GM13976 (cell line): Measurements from ENCODE around the gene SUN5.
"Not testable (repeated sequence)": the region's sequence is repeated elsewhere in the genome, so short reads cannot be mapped to it uniquely, and the experiment has no call there.

ENCODE experiments used
- DNase-seq: peaks from one replicate; pipeline ENCODE4 v3.0.0; 2012; ENCODE audit warnings: low spot score
- in situ Hi-C: fragments of 300-500 bp; cut with MboI; formaldehyde crosslinking; loops from one replicate; pipeline ENCODE4 v1.12.0; 2022; ENCODE audit warnings: low sequenced_read_pairs, mixed read lengths, inconsistent platforms; ENCODE audit not compliant: unreplicated experiment
- TF ChIP-seq, protein P1 (sequence below): IDR thresholded peaks from 2 replicates; pipeline ENCODE4 v1.5.1; 2012; ENCODE audit warnings: borderline replicate concordance, mild to moderate bottlenecking; ENCODE audit not compliant: insufficient read depth; ENCODE audit errors: extremely low read depth, missing control alignments, control extremely low read depth

Gene SUN5

GRCh38 chr20:33004141-33004751 lies at the start of gene SUN5:
Gene SUN5, minus strand, starts transcription at chr20:33004433. Its CDS starts 93 bp downstream, at chr20:33004340.
- TF ChIP-seq, protein P1, sequence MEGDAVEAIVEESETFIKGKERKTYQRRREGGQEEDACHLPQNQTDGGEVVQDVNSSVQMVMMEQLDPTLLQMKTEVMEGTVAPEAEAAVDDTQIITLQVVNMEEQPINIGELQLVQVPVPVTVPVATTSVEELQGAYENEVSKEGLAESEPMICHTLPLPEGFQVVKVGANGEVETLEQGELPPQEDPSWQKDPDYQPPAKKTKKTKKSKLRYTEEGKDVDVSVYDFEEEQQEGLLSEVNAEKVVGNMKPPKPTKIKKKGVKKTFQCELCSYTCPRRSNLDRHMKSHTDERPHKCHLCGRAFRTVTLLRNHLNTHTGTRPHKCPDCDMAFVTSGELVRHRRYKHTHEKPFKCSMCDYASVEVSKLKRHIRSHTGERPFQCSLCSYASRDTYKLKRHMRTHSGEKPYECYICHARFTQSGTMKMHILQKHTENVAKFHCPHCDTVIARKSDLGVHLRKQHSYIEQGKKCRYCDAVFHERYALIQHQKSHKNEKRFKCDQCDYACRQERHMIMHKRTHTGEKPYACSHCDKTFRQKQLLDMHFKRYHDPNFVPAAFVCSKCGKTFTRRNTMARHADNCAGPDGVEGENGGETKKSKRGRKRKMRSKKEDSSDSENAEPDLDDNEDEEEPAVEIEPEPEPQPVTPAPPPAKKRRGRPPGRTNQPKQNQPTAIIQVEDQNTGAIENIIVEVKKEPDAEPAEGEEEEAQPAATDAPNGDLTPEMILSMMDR, result no peak
- in situ Hi-C loops, result no loop called here
- no peak for DNase-seq

DNA sequence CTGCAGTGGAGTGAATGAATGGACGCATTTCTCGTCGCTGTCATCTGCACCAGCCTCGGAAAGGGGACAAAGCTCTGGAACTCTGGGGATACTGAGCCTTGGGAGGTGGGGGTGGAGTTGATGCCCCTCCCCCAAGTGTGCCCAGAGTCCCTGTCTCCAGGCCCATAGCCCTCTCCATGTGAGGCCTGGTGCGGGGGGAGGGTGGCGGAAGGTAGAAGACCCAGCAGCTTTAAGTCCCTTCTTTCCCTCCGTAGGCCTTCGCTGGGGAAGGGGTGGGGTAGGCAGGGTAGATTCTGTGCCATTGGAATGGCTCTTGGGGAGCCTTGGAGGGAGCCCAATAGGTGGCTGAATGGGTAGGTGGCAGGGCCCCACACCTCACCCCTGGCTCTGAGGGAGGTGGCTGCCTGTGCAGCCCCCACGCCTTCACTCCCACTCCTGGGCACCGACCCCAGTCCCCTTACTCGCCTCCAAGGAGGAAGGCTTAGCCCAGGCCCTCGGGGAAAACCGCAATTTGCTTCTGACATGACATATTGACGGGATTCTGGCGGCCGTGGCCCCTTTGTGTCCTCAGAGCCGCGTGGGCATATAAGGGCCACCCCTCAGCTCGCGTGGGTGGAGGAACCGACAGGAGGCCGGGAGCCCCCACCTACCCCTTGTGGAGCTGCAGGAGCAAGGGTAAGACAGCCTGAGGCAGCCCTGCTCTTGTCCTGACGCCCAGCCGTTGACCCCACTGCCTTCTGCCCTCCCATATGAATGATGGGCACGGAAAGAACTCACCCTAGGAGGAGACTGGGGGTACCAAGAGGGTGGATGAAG lies 49.3 kb upstream of the SUN5 start, which contains the start of gene BPIFB3:
Gene BPIFB3, plus strand, starts transcription at position 613 of the 816 bp plus-strand sequence. CDS start 1,533 bp downstream, outside the sequence.
- in situ Hi-C loops, result no loop called here
- TF ChIP-seq, protein P1, result no peak
- no peak for DNase-seq

- TF ChIP-seq, protein P1, result no peak
- no peak for DNase-seq
- in situ Hi-C loops, result no loop called here
These were observed 47.1 kb upstream of the SUN5 start for GRCh38 chr20:33051333-33051732.

- in situ Hi-C loops, result no loop called here
- no peak for DNase-seq
- TF ChIP-seq, protein P1, result no peak
These were observed 42.2 kb upstream of the SUN5 start for GRCh38 chr20:33046412-33046811.

DNA sequence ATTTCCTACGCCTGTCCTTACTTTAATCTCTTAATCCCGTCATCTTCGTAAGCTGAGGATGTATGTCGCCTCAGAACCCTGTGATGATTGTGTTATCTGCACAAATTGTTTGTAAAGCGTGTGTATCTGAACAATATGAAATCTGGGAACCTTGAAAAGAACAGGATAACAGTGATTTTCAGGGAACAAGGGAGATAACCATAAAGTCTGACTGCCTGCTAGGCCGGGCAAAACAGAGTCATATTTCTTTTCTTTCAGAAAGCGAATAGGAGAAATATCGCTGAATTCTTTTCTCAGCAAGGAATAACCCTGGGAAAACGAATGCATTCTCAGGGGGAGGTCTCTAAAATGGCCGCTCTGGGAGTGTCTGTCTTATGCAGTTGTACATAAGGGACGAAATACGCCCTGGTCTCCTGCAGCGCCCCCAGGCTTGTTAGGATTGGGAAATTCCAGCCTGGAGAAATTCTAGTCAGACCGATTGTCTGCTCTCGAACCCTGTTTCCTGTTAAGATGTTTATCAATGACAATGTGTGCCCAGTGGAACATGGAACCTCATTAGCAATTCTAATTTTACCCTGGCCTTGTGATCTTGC lies 41.0 kb upstream of the SUN5 start:
- in situ Hi-C loops, DNase-seq: not testable (repeated sequence)

DNA sequence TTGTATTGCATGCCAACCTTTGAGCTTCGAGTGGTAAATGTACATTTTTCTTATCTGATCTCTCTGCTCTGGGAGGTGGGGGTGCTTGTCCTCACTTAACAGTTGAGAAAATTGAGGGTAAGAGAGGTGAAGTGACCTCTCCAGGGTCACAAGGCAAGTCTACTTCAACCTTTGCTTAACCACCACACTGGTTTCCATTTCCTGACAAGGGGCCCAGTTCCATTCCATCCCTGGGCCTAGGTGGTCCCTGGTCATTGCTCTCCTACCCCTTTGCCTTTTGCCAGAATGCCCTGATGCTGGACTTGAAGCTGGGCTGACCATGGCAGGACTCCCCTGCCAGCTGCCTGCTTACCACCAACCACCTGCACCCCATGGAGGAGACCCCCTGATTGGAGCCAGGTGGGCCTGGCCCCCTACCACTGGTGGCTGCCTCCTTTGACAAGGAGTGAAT lies 39.5 kb upstream of the SUN5 start:
- in situ Hi-C loops, result no loop called here
- DNase-seq, result no peak
- TF ChIP-seq, protein P1, result no peak
